Amniotic stem cell (primary cell): ENCODE measurements around the gene DTNBP1.

Experiments
- DNase-seq: peaks from one replicate; lab custom pipeline; 2025; lab: John Stamatoyannopoulos, UW

DTNBP1 gene

GRCh38 chr6:15588971-15589634 lies 73.7 kb downstream of the DTNBP1 start:
- DNase-seq: no peak

DNA sequence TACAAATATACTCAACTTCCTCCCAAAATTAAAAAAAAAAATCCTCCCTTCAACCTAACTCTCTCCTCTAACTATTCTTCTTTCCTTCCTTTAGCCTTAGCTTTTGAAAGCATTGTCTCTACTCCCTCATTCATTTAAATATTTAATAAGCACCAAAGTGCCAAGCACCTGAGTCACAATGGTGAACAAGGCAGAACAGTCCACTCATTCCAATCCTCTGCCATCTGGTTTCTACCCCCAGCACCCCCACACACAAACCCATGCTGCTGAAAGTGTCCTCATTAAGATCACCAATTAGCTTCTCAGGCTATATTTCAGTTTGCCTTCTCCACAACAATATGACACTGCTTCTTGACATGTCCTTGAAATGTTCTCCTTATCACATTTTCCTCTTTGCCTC lies 76.3 kb downstream of the DTNBP1 start:
- DNase-seq: no peak

DNA sequence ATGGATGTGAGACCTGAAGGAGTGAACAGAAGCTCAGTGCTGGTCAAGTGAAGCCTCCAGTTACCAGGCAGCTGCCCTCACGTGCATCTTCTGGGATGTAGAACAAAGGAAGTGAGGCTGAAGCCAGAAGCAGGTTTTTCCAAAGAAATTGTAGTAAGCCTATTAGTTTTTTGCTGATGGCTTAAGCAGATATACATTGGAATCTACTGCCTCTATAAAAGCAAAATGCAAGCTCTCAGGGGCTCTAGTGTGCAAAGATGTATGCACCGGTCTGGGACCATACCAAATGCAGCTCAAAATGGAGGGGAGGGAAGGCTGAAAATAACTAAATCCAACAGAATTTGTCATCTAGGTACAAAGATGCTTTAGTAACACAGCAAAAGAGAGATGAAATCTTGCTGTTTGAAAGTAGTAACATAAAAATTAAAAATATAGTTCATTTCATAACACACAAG lies 77.0 kb downstream of the DTNBP1 start:
- DNase-seq: no peak

DNA sequence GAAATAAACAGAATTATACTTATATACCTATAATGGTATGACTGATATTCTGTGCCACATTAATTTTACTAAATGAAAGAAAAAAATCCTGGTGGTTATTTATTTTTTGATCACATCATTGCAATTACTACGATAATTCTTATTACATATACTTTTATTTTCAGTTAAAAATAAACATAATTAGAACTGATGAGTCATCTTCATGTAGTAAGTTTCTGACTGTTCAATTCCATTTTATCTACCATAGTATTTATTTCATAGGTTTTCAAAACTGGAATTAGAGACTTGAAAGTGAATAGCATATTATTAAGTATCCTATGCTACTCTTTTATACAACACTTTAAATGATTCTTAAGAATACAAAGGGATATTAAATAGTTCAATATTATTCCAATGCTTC lies 80.3 kb downstream of the DTNBP1 start:
- no peak for DNase-seq

DNA sequence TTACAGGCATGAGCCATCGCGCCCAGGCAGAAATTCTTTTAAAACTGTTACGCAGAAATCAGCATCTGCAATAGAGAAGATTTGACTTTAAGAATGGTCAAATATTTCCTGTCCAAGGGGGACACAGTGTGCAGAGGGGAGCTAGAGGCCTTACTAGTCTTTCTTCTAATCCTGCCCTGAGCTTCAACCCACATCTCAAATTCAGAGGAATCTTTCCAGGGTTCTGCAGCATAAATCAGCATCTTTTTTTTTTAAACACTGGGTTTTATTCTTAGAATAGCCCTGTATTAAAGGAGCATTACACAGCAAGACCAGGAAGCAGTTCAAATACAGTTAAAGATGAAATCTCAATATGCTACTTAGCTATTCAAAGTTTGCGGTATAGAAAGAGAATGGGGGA lies 81.1 kb downstream of the DTNBP1 start:
- no peak for DNase-seq

DNA sequence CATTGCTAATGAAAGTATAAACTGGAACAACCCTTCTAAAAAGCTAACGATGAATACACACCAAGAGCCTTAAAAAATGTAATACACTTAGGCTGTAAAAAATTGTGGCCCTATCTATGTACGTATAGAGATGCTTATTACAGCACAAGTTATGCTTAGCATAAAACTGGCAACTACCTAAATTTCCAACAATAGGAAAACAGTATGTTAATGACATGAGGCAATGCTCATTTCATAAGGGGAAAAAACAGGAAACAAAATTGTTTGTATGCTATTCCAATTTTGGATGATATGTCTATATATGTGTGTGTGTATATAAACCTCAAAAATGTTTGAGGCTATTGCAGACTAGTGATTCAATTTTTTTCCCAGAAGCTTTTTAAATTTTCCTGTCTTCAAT lies 82.5 kb downstream of the DTNBP1 start:
- DNase-seq: no peak

DNA sequence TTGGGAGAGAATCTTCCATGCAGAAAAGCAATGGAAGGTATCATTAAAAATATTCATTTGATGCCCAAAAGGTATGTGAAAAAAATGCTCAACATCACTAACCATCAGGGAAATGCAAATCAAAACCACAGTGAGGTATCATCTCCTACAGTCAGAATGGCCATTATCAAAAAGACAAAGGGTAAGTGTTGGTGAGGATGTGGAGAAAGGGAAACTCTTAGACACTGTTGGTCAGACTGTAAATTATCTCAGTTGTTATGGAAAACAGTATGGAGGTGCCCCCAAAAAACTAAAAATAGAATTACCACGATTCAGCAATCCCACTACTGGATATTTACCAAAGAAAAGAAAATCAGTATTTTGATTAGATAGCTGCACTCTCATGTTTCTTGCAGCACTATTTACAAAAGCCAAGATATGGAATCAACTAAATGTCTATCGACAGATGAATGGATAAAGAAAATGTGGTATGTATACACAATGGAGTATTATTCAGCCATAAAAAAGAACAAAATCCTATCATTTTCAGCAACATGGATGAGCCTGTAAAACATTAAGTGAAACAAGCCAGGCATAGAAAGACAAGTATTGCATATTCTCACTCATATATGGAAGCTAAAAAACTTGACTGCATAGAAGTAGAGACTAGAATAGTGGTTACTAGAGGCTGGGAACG lies 84.0 kb downstream of the DTNBP1 start:
- DNase-seq: no peak

GRCh38 chr6:15577550-15578171 lies 85.2 kb downstream of the DTNBP1 start:
- DNase-seq: no peak

DNA sequence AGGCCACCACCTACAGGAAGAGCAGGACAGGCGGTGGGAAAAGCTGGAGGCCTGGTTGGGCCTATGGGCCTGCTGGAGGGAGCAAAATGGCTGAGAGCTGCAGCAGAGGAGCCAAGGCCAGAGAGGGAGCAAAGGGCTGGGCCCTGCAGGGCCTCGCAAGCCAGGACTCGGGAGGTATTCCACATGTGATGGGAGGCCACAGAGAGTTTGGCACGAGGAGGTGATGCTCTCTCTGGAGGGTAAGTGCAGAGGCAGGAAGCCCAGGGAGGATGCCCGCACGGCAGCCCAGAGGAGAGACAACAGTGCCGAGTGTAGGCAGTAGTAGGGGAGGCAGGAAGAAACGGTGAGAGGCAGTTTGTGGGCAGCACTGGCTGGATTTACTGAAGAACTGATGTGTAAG lies 85.7 kb downstream of the DTNBP1 start:
- no peak for DNase-seq

- no peak for DNase-seq
Observed at GRCh38 chr6:15575357-15576033, 87.3 kb downstream of the DTNBP1 start.

GRCh38 chr6:15574486-15574885 lies 88.3 kb downstream of the DTNBP1 start:
- DNase-seq: no peak

- DNase-seq: no peak
Observed at GRCh38 chr6:15574023-15574422, 88.8 kb downstream of the DTNBP1 start.

DNA sequence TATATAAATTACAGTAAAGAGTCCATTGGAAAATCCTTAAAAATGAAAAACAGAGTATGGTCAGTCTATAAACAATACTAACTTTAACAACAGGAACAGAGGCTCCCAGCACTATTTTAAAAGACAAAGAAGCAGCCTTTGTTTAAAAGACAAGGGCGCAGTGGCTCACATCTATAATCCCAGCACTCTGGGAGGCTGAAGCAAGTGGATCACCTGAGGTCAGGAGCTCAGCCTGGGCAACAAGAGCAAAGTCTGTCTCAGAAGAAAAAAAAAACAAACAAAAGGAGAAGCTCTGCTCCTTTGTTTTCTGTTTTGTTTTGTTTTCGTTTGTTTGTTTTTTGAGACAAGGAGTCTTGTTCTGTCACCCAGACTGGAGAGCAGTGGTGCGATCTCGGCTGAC lies 89.4 kb downstream of the DTNBP1 start:
- no peak for DNase-seq

GRCh38 chr6:15572296-15573016 lies 90.4 kb downstream of the DTNBP1 start:
- DNase-seq: no peak

DNA sequence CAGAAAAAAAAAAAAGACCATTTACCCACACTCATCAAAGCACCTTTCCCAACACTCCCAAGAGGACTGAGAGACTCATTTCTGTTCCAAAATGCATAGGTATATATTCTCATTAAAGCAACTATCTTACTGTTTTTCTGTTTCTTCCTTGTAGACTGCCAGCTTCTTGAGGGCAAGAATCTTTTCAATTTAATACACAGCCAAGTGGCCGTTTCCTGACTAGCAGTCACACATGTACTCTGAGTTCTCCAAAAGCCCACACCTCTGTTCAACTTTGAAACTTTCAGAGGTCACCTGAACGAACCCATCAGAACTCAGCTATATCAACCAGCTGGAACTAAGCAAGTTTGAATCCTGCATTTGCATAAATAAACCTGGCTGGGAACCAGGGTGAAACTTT lies 92.7 kb downstream of the DTNBP1 start:
- no peak for DNase-seq

GRCh38 chr6:15569035-15569995 lies 93.5 kb downstream of the DTNBP1 start:
- DNase-seq: no peak

DNA sequence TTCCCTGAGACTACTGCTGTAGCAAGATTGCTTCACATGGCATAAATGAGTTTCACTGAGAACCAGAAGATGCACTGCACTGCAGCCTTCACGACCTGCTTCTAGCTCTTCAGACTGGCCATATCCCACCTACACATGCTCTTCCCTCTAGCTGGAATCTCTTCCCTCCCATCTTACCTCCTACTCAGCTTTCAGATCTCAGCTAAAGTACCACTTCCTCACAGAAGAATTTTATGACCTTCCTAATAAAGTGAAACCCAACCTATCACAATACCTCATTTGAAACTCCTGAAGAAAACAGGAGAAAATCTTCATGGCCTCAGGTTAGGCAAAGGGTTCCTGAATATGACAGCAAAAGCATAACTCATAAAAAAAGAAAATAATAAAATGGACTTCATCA lies 99.9 kb downstream of the DTNBP1 start:
- no peak for DNase-seq

- no peak for DNase-seq
Observed at GRCh38 chr6:15561447-15562199, 101.2 kb downstream of the DTNBP1 start.

DNA sequence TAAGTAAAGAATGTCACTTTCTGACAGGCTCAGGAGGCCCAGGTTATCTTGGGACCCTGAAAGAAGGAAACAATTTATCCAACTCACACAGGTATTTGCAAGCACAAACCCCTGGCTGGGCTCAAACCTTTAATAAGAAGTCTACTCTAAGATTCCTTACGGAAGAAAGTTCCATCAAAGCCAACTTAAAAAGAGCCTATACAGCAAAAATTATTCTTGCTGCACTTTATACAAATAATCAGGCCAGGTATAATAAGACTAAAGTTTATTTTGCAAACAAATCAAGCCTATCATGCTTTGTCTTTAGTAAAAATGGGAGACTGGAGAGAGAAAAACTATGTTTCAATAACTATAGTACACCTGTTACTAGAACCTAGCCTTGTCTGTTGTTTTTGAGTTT lies 102.1 kb downstream of the DTNBP1 start:
- DNase-seq: no peak

GRCh38 chr6:15557174-15557573 lies 105.7 kb downstream of the DTNBP1 start:
- no peak for DNase-seq
